HG02610 (cell line): ENCODE measurements around the gene CUL3.
"Not testable (repeated sequence)": the region's sequence is repeated elsewhere in the genome, so short reads cannot be mapped to it uniquely, and the experiment has no call there.

ENCODE experiments used
- ATAC-seq: cut with Tn5 transposase; IDR thresholded peaks from one replicate; pipeline ENCODE4 v1.9.1; 2021; ENCODE audit warnings: mild to moderate bottlenecking, moderate library complexity; ENCODE audit not compliant: unreplicated experiment

The CUL3 gene

DNA sequence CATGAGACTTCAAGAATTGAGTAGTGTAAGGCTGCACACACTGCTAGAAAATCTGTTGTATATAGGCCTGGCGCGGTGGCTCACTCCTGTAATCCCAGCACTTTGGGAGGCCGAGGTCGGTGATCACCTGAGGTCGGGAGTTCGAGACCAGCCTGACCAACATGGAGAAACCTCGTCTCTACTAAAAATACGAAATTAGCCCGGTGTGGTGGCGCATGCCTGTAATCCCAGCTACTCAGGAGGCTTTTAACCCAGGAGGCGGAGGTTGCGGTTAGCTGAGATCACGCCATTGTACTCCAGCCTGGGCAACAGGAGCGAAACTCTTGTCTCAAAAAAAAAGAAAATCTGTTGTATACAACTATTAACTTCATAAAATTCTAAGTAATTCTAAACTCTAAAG lies 2.1 kb downstream of the CUL3 start:
- not testable (repeated sequence) for ATAC-seq

GRCh38 chr2:224580248-224580647 lies 4.9 kb downstream of the CUL3 start:
- no peak for ATAC-seq

- no peak for ATAC-seq
These were observed 5.8 kb downstream of the CUL3 start for GRCh38 chr2:224579411-224579810.

DNA sequence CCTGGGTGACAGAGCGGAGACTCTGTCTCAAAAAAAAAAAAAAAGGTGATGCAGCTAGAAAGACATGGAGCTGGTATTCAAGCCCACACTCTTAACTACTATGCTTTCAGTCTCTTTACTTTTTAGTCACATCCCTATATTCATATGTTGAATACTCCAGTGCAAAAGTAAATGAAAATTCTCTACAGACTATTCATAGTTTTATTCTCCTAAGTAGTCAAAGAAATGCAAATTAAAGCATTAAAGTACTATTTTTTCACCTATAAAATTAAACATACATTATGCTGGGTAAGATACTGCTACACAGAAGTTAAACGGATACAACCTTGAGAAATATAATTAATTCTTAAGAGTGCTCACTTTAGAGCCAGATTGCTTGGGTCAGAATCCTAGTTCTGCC lies 7.6 kb downstream of the CUL3 start:
- ATAC-seq, result no peak

DNA sequence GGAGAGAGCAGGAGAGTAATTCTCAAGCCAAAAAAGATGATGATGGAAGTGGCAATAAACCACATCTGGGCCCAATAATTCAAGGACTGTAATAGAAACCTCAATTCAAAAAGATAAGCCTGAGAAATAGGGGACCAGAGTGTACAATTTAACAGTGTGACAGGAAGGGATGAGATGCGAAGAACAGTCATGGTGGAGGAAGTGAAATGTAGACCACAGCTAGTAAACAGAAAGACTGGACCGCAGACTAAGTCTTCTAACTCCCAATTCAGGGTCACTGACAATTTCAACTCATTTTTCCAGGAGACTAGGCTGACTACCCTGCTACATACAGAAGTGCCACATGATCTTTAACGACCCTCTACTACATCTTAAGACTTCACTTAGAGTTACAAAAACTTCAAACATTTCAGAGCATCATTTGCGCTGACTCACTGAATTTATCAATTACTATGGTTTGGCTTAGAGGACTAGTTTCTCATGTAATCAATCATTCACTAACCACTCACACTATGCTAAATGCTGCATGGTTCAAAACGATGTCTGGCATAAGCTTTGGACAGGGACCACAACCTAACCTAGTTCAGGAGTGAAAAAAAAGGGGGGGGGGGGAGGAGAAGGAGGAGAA lies 9.0 kb downstream of the CUL3 start:
- ATAC-seq, result peak; percentile 78

DNA sequence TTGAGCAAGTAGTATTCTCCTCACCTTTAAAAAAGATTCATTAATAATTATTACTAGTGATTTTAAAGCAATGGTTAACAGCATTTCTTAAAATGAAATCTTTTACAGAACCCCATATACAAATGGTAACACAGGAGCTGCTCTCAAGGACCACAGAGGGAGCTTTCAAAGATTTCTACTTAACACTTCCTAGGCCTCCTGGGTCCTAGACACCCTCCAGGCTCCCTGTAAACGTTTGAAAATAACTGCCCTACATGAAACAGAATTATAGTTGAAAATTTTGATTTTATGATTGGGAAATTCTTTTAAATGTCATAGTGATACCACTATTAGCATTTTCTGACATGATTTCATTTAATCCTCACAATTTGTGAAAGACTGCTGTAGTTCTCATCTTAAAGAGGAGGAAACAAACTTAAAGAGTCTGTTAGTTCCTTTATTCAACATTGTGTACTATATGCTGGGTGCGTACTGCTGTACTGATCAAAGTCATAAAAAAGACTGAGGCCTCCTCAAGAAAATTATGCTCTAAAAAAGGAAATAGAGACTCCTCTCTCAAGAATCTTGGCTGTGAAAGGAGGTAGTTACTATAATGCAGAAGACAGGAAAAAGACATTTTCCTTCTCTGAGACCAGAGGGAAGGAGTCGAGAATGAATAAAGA lies 10.6 kb downstream of the CUL3 start:
- no peak for ATAC-seq

DNA sequence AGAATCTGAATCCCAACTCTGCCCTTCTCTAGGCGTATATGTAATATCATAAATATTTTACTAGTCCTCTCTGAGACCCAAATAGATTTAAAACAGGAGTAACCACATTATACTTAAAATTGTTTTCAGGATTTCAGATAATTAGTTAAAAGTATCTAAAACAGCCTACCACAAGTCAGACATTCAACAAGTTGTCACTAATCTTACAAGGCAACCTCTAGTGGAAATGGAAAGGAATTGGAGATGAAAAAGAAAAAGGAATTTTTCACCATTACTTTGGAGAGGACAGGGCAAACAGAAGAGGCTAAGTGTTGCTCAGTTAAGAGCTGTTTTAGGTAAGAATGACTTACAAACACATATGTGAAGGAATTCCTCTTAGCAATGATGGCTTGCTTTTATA lies 11.4 kb downstream of the CUL3 start:
- no peak for ATAC-seq

GRCh38 chr2:224572338-224572737 lies 12.8 kb downstream of the CUL3 start:
- ATAC-seq, result no peak

DNA sequence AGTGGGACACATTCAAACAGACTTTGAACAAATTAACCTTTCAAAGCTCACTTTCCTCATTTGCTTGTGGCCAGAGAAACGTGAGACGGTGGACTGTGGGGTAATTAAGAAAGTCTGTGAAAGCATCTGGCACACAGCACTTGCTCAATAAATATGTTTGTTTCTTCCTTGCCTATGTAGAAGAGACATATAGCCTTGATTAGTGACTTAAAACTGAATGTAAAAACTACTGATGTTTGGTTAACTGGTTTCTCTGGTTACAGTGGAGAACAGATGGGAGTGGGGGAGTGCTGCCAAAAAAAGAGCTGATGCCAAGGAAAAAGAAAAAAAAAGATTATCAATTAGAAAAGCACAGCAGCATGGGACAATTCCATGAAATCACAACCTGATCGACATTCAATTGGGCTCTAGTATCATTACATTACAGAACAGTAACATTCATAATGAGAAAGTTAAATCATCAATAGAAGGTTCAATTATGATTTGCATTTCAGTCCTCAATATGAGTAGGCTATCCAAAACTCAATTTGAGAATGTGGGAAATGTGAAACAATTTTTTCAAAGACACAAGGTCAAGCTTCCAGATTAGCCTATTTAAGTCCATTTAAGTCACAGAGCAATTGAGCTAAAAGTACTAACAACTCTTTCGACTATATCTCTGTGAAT lies 14.7 kb downstream of the CUL3 start:
- peak; percentile 71 for ATAC-seq

- ATAC-seq, result no peak
These were observed 15.5 kb downstream of the CUL3 start for GRCh38 chr2:224569654-224570053.

- no peak for ATAC-seq
These were observed 19.6 kb downstream of the CUL3 start for GRCh38 chr2:224565452-224566035.

DNA sequence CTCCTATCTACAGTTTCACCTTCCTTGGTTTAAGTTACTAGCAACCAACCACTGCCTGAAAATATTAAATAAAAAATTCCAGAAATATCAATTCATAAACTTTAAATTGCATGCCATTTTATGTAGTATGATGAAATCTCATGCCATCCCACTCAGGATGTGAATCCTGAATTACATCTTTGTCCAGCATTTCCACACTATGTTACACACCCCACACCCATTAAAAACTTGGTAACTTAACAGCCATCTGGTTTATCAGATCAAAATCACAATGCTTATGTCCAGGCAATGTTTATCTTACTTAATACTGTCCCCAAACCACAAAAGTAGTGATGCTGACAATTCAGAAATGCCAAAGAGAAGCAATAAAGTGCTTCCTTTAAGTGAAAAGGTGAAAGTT lies 21.6 kb downstream of the CUL3 start:
- no peak for ATAC-seq

DNA sequence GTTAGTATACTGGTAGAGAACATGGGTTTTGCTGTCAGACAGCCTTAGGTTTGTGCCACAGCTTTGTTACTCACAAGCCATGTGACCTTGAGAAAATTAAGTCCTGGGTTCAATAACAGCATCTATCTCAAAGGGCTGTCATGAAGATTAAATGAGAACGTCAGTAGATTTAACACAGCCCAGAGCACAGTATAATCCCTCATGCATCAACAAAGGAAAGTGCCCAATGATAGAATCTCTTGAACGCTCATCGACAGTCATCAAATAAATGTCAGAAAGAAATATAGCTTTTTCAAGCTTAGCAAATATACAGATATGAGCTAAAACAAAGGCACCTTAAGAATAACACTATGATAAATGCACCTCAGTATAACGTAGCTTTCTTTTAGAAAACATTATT lies 22.3 kb downstream of the CUL3 start:
- ATAC-seq, result no peak

DNA sequence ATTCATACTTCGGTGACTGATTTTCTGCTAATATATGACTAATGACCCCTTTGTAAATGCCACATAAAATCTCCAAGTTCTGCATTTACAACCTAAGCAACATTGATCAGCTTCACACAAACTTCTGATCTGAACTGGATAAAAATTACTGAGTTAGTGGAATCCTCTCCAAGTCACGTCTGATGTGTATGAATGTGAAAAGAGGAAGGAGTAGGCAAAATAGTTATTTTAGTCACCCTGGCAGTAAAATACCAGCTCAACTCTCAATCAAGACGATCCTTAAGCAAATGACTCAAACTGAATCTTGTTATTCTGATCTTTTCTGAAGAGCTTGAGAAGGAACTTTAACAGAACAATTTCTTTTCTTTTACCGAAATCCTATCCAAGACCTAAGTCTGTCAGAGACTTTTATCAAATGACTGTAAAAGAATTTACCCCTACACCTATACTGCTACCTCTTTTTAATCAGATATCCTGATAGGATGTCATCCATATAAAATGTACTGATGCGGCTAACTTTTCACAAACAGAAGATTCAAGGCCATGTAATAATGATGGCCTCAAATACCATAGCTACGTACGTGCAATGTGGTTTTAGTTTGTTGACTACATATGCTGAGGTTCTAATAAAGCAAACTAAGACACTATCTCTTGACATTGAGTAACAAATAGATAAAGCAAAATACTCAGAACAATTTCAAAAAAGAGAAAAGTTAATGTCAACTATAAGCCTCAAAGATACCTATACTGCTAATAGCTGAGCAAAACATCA lies 23.7 kb downstream of the CUL3 start:
- peak; percentile 78 for ATAC-seq

GRCh38 chr2:224560549-224560948 lies 24.6 kb downstream of the CUL3 start:
- ATAC-seq, result no peak

- no peak for ATAC-seq
These were observed 27.6 kb downstream of the CUL3 start for GRCh38 chr2:224557610-224558009.

GRCh38 chr2:224556381-224556780 lies 28.8 kb downstream of the CUL3 start:
- ATAC-seq, result no peak

- ATAC-seq, result no peak
These were observed 29.3 kb downstream of the CUL3 start for GRCh38 chr2:224555823-224556366.

DNA sequence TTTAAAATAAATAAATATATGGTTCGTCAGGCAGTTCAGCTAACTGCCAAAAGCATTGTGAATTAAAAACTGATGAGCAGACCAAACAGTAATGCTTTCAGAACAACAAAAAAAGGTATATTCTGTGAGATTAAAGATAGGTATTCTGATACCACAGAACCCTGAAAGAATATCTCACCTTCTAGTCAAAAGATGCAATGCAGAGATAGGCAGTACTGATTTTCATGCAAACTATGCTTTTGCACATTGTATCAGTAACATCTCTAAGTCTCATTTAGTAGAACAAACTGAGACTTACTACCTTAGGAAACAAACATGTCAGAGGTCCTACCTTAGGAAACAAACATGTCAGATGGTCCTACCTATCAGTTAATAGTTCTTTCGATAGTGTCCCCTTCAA lies 32.4 kb downstream of the CUL3 start:
- no peak for ATAC-seq

DNA sequence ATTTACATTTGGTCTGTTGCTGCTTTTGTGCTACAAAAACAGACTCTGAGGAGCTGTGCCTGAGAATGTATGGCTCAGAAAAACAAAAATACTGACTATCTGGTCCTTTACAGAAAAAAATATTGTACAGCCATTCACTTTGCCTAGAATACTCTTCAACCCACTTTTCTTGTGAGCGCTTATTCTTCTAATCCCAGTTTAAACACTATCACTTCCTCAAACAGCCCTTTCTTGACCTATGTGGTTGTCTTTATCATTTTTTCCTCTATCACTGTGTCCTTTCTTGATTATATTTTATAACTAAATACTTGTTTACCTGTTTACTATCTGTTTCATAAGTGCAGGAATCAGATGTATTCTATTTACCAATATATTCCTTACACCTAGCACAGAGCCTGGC lies 33.5 kb downstream of the CUL3 start:
- ATAC-seq, result no peak

- ATAC-seq, result no peak
These were observed 38.2 kb downstream of the CUL3 start for GRCh38 chr2:224546926-224547325.
